ENCODE data around the gene MRPL22. TPM values are rescaled to one million over a fixed set of nuclear protein-coding genes. Genes with fewer than 3 reads are reported as not detected.
"Not testable (repeated sequence)": the region's sequence is repeated elsewhere in the genome, so short reads cannot be mapped to it uniquely, and the experiment has no call there.

The MRPL22 gene
- total RNA-seq, 1 donor from 2014 or later, result 24.8 TPM

GRCh38 chr5:154901913-154902312 is 39.0 kb upstream of the MRPL22 start:
- Histone ChIP-seq H3K4me3 (no peak overlapping the region), H3K9me3 (no peaks in the 10 kb centered on the region), H3K36me3 (peaks cover 0 to 68% of the 10 kb centered on the region in 2 donors), H3K4me1 (peaks cover 9% of the 10 kb centered on the region), H3K27ac (no peak overlapping the region), H3K27me3 (no peaks in the 10 kb centered on the region)
- intact Hi-C loops (cut with DNase I), result no loop called here
- TF ChIP-seq POLR2AphosphoS5 (IDR thresholded peaks at IDR 0.05; ENCODE audit: insufficient read depth in 1 of 2, low read depth in 1 of 2) (no peak), POLR2A (IDR thresholded peaks at IDR 0.05) (no peak), CTCF (IDR thresholded peaks at IDR 0.05) (no peak)
- DNase-seq (ENCODE audit: extremely low spot score in 2 of 2), result no peak

GRCh38 chr5:154905601-154906000 is 35.3 kb upstream of the MRPL22 start:
- H3K36me3 ChIP-seq, result peaks cover 0 to 73% of the 10 kb centered on the region in 2 donors
- DNase-seq (ENCODE audit: extremely low spot score in 2 of 2); H3K4me1 ChIP-seq; H3K9me3 ChIP-seq; H3K27me3 ChIP-seq; H3K4me3 ChIP-seq; H3K27ac ChIP-seq; intact Hi-C loops (cut with DNase I): not testable (repeated sequence)

GRCh38 chr5:154916874-154917273 is 24.0 kb upstream of the MRPL22 start:
- no peak for DNase-seq (ENCODE audit: extremely low spot score in 2 of 2)
- intact Hi-C loops (cut with DNase I), result no loop called here
- Histone ChIP-seq H3K27me3 (no peaks in the 10 kb centered on the region), H3K9me3 (no peaks in the 10 kb centered on the region), H3K36me3 (peaks cover 5 to 77% of the 10 kb centered on the region in 2 donors), H3K4me3 (no peak overlapping the region), H3K4me1 (no peaks in the 10 kb centered on the region), H3K27ac (no peak overlapping the region)
- TF ChIP-seq POLR2AphosphoS5 (IDR thresholded peaks at IDR 0.05; ENCODE audit: insufficient read depth in 1 of 2, low read depth in 1 of 2) (no peak), CTCF (IDR thresholded peaks at IDR 0.05) (no peak), POLR2A (IDR thresholded peaks at IDR 0.05) (no peak)

GRCh38 chr5:154917757-154918156 is 23.1 kb upstream of the MRPL22 start:
- intact Hi-C loops (cut with DNase I), result no loop called here

GRCh38 chr5:154923441-154924430 is 17.1 kb upstream of the MRPL22 start:
- Histone ChIP-seq H3K27ac (no peak overlapping the region), H3K4me3 (no peak overlapping the region), H3K9me3 (no peaks in the 10 kb centered on the region), H3K27me3 (no peaks in the 10 kb centered on the region), H3K4me1 (no peaks in the 10 kb centered on the region), H3K36me3 (peaks cover 5 to 74% of the 10 kb centered on the region in 2 donors)
- no peak for TF ChIP-seq CTCF (IDR thresholded peaks at IDR 0.05)
- no peak for TF ChIP-seq POLR2A (IDR thresholded peaks at IDR 0.05)
- no peak for TF ChIP-seq POLR2AphosphoS5 (IDR thresholded peaks at IDR 0.05; ENCODE audit: insufficient read depth in 1 of 2, low read depth in 1 of 2)
- no peak for DNase-seq (ENCODE audit: extremely low spot score in 2 of 2)
- intact Hi-C loops (cut with DNase I), result no loop called here

More at GRCh38 chr5:154917757-154918156, 23.1 kb upstream of the MRPL22 start:
- TF ChIP-seq CTCF (IDR thresholded peaks at IDR 0.05) (no peak), POLR2A (IDR thresholded peaks at IDR 0.05) (no peak), POLR2AphosphoS5 (IDR thresholded peaks at IDR 0.05; ENCODE audit: insufficient read depth in 1 of 2, low read depth in 1 of 2) (no peak)
- Histone ChIP-seq H3K27me3 (no peaks in the 10 kb centered on the region), H3K4me3 (no peak overlapping the region), H3K27ac (no peak overlapping the region), H3K4me1 (no peaks in the 10 kb centered on the region), H3K36me3 (peaks cover 5 to 76% of the 10 kb centered on the region in 2 donors), H3K9me3 (no peaks in the 10 kb centered on the region)
- no peak for DNase-seq (ENCODE audit: extremely low spot score in 2 of 2)
